Keratinocyte (primary cell): ENCODE results near the gene MACF1. TPM values are rescaled to one million over a fixed set of nuclear protein-coding genes. Genes with fewer than 3 reads are reported as not detected.

ENCODE experiments used
- DNase-seq: peaks from one replicate; pipeline ENCODE4 v3.0.0-alpha.2; 2011; ENCODE audit warnings: low read depth, missing footprints, low spot score
- FAIRE-seq: peaks from 2 replicates; lab custom pipeline; 2011; peaks lifted over from hg19 to GRCh38; lab: Jason Lieb, UNC
- H2AFZ ChIP-seq: 2 replicates; pipeline ENCODE4 v1.6.0; 2012; ENCODE audit warnings: low read length, control low read depth, inconsistent platforms; ENCODE audit not compliant: control insufficient read depth
- H3K27ac ChIP-seq: 2 replicates; pipeline ENCODE4 v1.5.1; 2011; ENCODE audit warnings: low read length; ENCODE audit not compliant: control insufficient read depth, insufficient read depth
- H3K27me3 ChIP-seq: 3 replicates; pipeline ENCODE4 v1.6.0; 2011; ENCODE audit warnings: low read length; ENCODE audit not compliant: control insufficient read depth, insufficient read depth; ENCODE audit errors: extremely low read depth
- H3K36me3 ChIP-seq, 2 experiments: 2 replicates in 1 of 2; 3 replicates in 1 of 2; pipeline ENCODE4 v1.5.1; 2011; ENCODE audit warnings: low read length in 2 of 2, mild to moderate bottlenecking in 1 of 2; ENCODE audit not compliant: control insufficient read depth in 2 of 2, insufficient read depth in 2 of 2; ENCODE audit errors: extremely low read depth in 1 of 2
- H3K4me1 ChIP-seq: 3 replicates; pipeline ENCODE4 v1.5.1; 2011; ENCODE audit warnings: low read length; ENCODE audit not compliant: control insufficient read depth, insufficient read depth; ENCODE audit errors: extremely low read depth
- H3K4me2 ChIP-seq: 3 replicates; pipeline ENCODE4 v1.6.0; 2011; ENCODE audit warnings: low read depth, low read length; ENCODE audit not compliant: control insufficient read depth, insufficient read depth; ENCODE audit errors: extremely low read depth
- H3K4me3 ChIP-seq, 3 experiments: fragments of 200-600 bp in 1 of 3; sonication (generic) in 1 of 3; 2 replicates in 2 of 3; 3 replicates in 1 of 3; pipeline ENCODE4 v1.5.1; 2011 to 2016; ENCODE audit warnings: low read length in 3 of 3, mild to moderate bottlenecking in 3 of 3, control low read depth in 2 of 3, inconsistent platforms in 1 of 3, low read depth in 1 of 3, mixed read lengths in 1 of 3, mixed run types in 1 of 3, moderate library complexity in 1 of 3; ENCODE audit not compliant: control insufficient read depth in 2 of 3, insufficient read depth in 2 of 3; ENCODE audit errors: extremely low read depth in 1 of 3
- H3K79me2 ChIP-seq: 2 replicates; pipeline ENCODE4 v1.6.0; 2012; ENCODE audit warnings: low read length; ENCODE audit not compliant: control insufficient read depth, insufficient read depth
- H3K9ac ChIP-seq: 3 replicates; pipeline ENCODE4 v1.6.0; 2011; ENCODE audit warnings: low read length; ENCODE audit not compliant: control insufficient read depth, insufficient read depth; ENCODE audit errors: extremely low read depth
- H3K9me1 ChIP-seq: 3 replicates; pipeline ENCODE4 v1.6.0; 2011; ENCODE audit warnings: low read length; ENCODE audit not compliant: control insufficient read depth, insufficient read depth; ENCODE audit errors: extremely low read depth
- H3K9me3 ChIP-seq: 2 replicates; pipeline ENCODE4 v1.5.1; 2012; ENCODE audit warnings: low read depth, low read length; ENCODE audit not compliant: control insufficient read depth
- H4K20me1 ChIP-seq: 3 replicates; pipeline ENCODE4 v1.6.0; 2011; ENCODE audit warnings: low read length; ENCODE audit not compliant: control insufficient read depth, insufficient read depth; ENCODE audit errors: extremely low read depth
- CTCF ChIP-seq, 3 experiments: IDR thresholded peaks in 1 of 3; conservative IDR thresholded peaks in 1 of 3; optimal IDR thresholded peaks in 1 of 3; 2 replicates in 2 of 3; 3 replicates in 1 of 3; pipeline versions ENCODE3 to v1.5.1; 2011; ENCODE audit warnings: low read length in 3 of 3, mild to moderate bottlenecking in 3 of 3, moderate library complexity in 2 of 3, control low read depth in 1 of 3, inconsistent platforms in 1 of 3; ENCODE audit not compliant: insufficient read depth in 2 of 3; ENCODE audit errors: extremely low read depth in 1 of 3
- EZH2 ChIP-seq: IDR thresholded peaks from one replicate; pipeline ENCODE4 v1.6.1; 2012; ENCODE audit warnings: inconsistent platforms, mild to moderate bottlenecking, low read length, moderate library complexity
- dilution Hi-C: fragments of 300-500 bp; cut with MboI; formaldehyde crosslinking; loops from one replicate; pipeline ENCODE4 v1.7.0; 2020; ENCODE audit warnings: low sequenced_read_pairs; ENCODE audit not compliant: extremely low pct_ligation_motif_present
- polyA plus RNA-seq, 5 experiments: library from polyadenylated mRNA; depleted of rRNA in 3 of 5; stranded (reverse) in 3 of 5; stranded (forward) in 1 of 5; unstranded in 1 of 5; fragments of >200 nt; gene quantifications; 1 replicate in 1 of 5; 2 replicates in 3 of 5; 3 replicates in 1 of 5; pipeline versions ENCODE4 v1.2.1 to v1.2.3, GENCODE V29; 2011 to 2012; ENCODE audit warnings: missing spikeins in 2 of 5, low read depth in 1 of 5, low replicate concordance in 1 of 5

Gene MACF1
- polyA plus RNA-seq, 1 donor (not counting 4 experiments of a cell fraction or from before 2014, with no cell fraction given), result 111 TPM

- H3K9me1 ChIP-seq, result no peaks in the 10 kb centered on the region
- H2AFZ ChIP-seq, result no peak overlapping the region
- H3K79me2 ChIP-seq, result no peaks in the 10 kb centered on the region
- H3K9me3 ChIP-seq, result no peaks in the 10 kb centered on the region
- peaks cover 30 to 38% of the 10 kb centered on the region in 2 experiments for H3K36me3 ChIP-seq
- FAIRE-seq, result no peak
- dilution Hi-C loops, result no loop called here
- H4K20me1 ChIP-seq, result no peaks in the 10 kb centered on the region
- no peak overlapping the region for H3K9ac ChIP-seq
- TF ChIP-seq EZH2 (no peak), CTCF (optimal IDR thresholded peaks at IDR 0.05 in 1 of 3, IDR thresholded peaks at IDR 0.05 in 1 of 3, conservative IDR thresholded peaks at IDR 0.05 in 1 of 3; ENCODE audit: extremely low read depth in 1 of 3, insufficient read depth in 2 of 3, low read length in 3 of 3) (no peak)
- H3K27ac ChIP-seq, result no peak overlapping the region
- H3K4me2 ChIP-seq, result no peak overlapping the region
- H3K27me3 ChIP-seq, result no peaks in the 10 kb centered on the region
- H3K4me3 ChIP-seq, result no peak overlapping the region
- no peaks in the 10 kb centered on the region for H3K4me1 ChIP-seq
- DNase-seq, result no peak
These were observed 177.3 kb downstream of the MACF1 start for GRCh38 chr1:39381839-39382238.

GRCh38 chr1:39384305-39384704, 179.8 kb downstream of the MACF1 start:
- Histone ChIP-seq H3K4me2 (no peak overlapping the region), H3K27ac (no peak overlapping the region), H3K36me3 (peaks cover 36 to 51% of the 10 kb centered on the region in 2 experiments), H3K9me1 (peaks cover 4% of the 10 kb centered on the region), H4K20me1 (no peaks in the 10 kb centered on the region), H3K79me2 (peaks cover 11% of the 10 kb centered on the region), H3K9me3 (no peaks in the 10 kb centered on the region), H3K4me3 (no peak overlapping the region), H3K9ac (no peak overlapping the region), H3K4me1 (peaks cover 9% of the 10 kb centered on the region), H3K27me3 (no peaks in the 10 kb centered on the region), H2AFZ (no peak overlapping the region)
- DNase-seq (no peak), FAIRE-seq (no peak)
- no peak for TF ChIP-seq CTCF (optimal IDR thresholded peaks at IDR 0.05 in 1 of 3, IDR thresholded peaks at IDR 0.05 in 1 of 3, conservative IDR thresholded peaks at IDR 0.05 in 1 of 3; ENCODE audit: extremely low read depth in 1 of 3, insufficient read depth in 2 of 3, low read length in 3 of 3)
- no peak for TF ChIP-seq EZH2
- dilution Hi-C loops, result no loop called here
